HG03442 (cell line): Measurements from ENCODE around the gene NRXN2.

Source experiments
- ATAC-seq: cut with Tn5 transposase; IDR thresholded peaks from one replicate; pipeline ENCODE4 v1.9.1; 2021; ENCODE audit warnings: mild to moderate bottlenecking, moderate library complexity; ENCODE audit not compliant: unreplicated experiment

The NRXN2 gene

GRCh38 chr11:64556721-64557250, 166.2 kb downstream of the NRXN2 start:
- no peak for ATAC-seq
